ENCODE measurements around the gene OSBPL7.

- TF ChIP-seq CTCF (IDR thresholded peaks at IDR 0.05) (no peak), POLR2A (IDR thresholded peaks at IDR 0.05) (no peak)
These were observed 1.2 kb upstream of the OSBPL7 start for GRCh38 chr17:47822785-47823184.
